Kasumi-1 (cell line): ENCODE results near the gene CDR2.
A peak's percentile ranks its signal among the peaks of the same experiment; 100 is the strongest.
"Not testable (repeated sequence)": the region's sequence is repeated elsewhere in the genome, so short reads cannot be mapped to it uniquely, and the experiment has no call there.

ENCODE experiments used
- DNase-seq, 2 experiments: peaks; one replicate each; lab custom pipeline; 2025; lab: John Stamatoyannopoulos, UW

The CDR2 gene

GRCh38 chr16:22374311-22375116 is at the start of gene CDR2:
Gene CDR2 (minus strand): TSS chr16:22374619. CDS start chr16:22374309, 310 bp downstream.
- DNase-seq, result peak; percentile 82 to 83

GRCh38 chr16:22423716-22424115 is 49.3 kb upstream of the CDR2 start:
- DNase-seq, result no peak

- DNase-seq, result no peak
Observed at GRCh38 chr16:22421136-22421535, 46.7 kb upstream of the CDR2 start.

DNA sequence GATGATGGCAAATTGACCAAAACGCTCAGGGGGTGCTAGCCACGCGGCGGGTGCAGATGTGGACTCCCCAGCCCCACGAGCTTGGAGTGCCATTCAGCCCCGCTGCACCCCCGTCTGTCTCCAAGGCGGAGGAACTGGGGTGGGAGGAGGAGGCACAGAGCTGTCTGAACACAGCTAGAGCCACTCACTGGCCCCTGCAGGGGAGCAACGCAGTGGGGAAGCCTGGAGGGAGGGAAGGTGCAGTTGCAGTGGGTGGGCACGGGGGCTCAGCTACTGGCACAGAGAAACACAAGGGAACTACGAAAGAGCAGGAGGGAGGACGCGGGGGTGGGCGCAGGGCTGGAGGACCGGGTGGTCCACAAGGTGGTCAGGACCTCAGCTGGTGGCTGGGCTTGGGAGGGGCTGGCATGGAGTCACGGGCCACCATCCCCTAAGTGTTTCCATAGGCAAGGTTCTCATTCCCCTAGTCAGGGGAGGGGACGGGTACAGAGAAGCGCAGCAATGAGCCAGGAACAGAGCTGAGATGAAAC is 46.3 kb upstream of the CDR2 start:
- no peak for DNase-seq

DNA sequence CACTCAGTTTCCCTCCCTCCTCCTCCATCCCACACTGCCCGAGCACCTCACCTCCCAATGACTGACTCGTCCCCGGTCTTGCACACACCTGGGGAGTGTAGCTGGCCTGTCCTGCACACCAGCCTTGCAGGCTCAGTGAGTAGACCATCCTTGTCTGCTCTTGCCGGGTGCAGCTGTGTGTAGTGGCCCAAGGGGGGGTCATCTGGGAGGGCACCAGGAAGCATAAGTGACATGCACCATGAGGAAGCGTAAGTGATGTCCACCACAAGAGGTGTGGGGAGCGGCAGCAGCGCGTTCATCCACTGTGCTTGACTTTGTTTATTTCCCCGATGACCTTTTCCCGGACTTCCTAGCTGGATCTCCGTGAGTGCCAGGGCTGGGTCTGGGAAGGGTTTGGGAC is 45.5 kb upstream of the CDR2 start:
- DNase-seq, result no peak

DNA sequence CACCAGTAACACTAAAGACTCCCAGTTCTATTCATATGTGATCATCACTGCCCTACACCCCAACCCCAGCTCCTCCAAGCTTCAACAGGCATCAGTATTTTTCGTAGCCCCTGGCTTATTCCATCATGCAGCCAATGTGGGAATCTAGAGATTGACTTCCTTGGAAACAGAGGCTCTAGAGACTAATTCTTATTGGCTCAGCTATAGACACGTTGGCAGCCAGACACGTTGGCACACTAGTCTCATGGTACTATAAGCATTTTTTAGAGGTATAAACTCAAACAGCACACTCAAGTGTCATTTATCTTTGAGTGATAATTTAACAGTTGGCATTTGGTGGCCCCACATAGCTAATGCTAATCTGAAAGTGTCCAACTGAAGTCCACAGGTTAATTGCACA is 44.4 kb upstream of the CDR2 start:
- DNase-seq, result no peak

- DNase-seq, result not testable (repeated sequence)
Observed at GRCh38 chr16:22417798-22418197, 43.4 kb upstream of the CDR2 start.

GRCh38 chr16:22417019-22417418 is 42.6 kb upstream of the CDR2 start:
- no peak for DNase-seq

GRCh38 chr16:22413819-22414218 is 39.4 kb upstream of the CDR2 start:
- no peak for DNase-seq

- DNase-seq, result no peak
Observed at GRCh38 chr16:22407486-22407885, 33.1 kb upstream of the CDR2 start.

- DNase-seq, result no peak
Observed at GRCh38 chr16:22402191-22402590, 27.8 kb upstream of the CDR2 start.

GRCh38 chr16:22400900-22401299 is 26.5 kb upstream of the CDR2 start:
- peak; percentile 17 to 31 for DNase-seq

DNA sequence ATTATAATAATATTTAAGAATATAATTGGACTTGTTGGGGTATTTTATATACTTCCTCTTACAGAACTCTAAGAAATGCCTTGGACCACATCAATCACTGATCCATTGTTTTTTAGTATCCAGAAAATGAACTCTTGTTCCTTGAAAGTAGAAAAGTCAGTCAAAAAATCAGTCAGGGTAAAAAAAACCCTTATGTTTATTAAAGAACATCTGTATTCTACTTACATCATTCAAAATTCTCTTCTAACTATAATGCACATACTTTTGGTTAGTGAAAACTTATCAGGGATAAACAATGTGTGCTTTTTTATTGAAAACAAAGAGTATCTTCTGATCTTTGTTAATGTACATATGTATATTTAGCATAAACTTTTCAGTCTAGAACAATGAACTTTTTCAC is 23.5 kb upstream of the CDR2 start:
- no peak for DNase-seq

DNA sequence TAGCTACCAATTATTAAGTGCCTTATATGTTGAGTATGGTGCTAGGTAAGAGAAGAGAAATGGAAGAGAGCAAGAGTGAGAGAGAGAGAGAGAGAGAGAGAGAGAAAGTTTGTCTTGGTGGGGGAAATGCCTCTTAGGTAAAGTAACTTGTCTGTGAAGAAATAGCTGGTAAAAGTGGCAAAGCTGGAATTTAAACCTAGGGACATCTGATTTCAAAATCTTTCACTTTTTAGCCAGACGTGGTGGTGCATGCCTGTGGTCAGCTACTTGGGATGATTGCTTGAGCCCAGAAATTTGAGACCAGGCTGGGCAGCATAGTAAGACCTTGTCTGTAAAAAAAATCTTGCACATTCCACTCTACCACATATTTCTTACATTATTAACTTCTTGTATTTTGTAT is 23.0 kb upstream of the CDR2 start:
- DNase-seq, result no peak

DNA sequence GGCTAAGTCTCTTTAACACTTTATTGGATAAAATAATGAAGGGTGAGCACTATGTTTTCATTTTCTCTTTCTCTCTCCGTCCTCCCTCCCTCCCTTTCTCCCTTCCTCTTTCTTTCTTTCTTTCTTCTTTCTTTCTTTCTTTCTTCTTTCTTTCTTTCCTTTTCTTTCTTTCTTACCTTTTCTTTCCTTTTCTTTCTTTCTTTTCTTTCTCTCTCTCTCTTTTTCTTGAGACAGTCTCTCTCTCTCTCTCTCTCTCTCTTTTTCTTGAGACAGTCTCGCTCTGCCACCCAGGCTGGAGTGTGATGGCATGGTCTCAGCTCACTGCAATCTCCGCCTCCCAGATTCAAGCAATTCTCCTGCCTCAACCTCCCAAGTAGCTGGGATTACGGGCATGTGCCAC is 21.5 kb upstream of the CDR2 start:
- no peak for DNase-seq

DNA sequence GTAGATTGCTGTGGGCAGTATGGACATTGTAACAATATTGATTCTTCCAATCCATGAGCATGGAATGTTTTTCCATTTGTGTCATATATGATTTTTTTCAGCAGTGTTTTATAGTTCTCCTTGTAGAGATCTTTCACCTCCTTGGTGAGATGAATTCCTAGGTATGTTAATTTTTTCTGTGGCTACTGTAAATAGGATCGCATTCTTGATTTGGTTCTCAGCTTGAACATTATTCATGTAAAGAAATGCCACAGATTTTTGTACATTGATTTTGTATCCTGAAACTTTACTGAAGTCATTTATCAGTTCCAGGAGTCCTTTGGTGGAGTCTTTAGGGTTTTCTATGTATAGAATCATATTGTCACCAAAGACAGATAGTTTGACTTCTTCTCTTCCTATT is 19.7 kb upstream of the CDR2 start:
- no peak for DNase-seq

DNA sequence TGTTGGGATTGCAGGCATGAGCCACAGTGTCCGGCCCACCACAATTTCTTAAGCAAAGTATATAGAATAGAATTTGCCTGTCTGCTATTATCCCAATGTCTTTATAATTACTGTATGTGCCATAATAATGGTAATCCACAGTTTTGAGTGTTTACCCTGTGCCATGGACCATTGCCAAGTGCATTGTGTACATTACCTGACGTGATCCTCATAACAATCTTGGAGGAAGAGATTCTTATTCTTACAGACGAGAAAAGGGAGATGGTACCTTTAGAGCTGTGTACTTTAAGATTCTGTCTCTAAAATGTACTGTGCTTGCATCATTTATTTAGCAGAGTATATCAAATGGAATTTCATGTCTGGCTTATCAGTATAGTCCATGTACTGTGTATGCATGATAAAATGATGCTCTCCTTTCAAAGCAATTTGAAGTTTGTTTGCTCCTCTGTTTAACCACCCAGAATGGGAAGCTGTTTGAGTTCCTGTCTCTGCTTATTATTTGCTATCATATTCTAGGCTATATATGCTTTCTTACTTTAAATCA is 13.8 kb upstream of the CDR2 start:
- no peak for DNase-seq

DNA sequence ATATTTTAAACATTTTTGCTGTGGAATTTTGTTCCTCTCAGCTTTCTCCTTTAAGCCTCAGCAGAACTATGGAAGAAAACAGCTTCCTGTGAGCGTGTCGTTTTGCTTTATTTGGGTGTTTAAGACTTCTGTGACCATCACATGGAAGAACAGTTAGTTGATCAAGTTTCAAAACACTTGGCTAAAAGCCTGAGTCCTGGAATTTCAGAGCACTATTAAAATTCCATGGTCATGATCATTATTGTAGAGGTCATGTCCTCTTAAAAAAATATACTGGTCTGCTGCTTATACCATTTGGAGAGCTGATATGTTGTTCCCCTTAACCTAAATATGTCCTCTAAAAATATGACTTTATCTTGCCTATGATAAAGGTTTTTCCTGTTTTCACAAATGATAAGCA is 12.6 kb upstream of the CDR2 start:
- DNase-seq, result no peak

GRCh38 chr16:22385196-22385595 is 10.8 kb upstream of the CDR2 start:
- no peak for DNase-seq

DNA sequence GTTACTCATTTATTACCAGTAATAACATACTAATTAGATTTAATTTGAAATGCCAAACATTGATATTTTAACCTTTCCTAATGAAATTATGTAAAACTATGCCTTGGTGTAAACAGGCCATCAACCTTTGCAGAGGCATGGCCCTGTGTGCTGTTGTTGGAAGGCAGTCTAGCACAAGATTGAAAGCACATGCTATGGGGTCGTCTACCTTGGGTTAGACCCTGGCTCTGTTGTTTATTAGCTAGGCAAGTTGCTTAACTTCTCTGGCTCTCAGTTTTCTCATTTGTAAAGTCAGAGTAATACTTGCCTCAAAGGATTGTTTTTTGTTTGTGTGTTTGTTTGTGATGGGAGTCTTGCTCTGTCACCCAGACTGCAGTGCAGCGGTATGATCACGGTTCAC is 9.4 kb upstream of the CDR2 start:
- DNase-seq, result no peak

DNA sequence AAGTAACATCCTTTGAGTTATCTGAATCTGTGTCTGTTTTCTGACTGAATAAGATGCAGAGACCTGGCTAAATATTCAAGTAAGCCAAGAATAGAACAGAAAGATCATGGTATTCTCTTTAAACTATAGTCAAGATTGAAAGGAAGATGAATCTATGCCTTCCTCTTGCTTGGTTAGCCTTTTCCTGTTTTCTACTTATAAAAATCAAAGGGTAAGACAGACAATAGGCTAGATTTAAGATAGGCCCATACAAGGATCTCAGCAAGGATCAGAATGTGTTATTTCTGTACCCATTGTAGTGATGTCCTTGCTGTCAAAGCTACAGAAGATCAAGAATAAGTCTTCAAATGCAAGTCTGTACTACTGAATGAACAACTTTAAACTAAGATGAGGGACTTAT is 7.0 kb upstream of the CDR2 start:
- DNase-seq, result no peak

DNA sequence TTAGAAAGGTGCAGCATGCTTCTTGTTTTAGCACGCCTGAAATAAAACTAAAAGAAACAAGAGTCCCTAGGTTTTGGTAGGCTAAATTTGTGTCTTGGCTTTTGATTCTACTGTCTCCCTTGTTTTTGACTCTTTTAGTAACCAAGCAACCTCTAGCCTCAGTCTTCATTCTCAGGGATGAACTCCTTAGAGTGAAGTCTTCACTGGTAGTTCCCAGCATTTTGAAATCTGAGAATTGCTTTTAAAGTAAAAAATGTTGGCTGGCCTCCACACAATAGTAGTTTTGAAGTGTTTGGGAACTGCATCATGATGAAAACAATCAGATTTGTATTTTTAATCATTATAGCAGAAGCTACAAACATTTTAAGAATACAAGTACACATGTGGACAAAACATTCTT is 6.1 kb upstream of the CDR2 start:
- DNase-seq, result no peak

DNA sequence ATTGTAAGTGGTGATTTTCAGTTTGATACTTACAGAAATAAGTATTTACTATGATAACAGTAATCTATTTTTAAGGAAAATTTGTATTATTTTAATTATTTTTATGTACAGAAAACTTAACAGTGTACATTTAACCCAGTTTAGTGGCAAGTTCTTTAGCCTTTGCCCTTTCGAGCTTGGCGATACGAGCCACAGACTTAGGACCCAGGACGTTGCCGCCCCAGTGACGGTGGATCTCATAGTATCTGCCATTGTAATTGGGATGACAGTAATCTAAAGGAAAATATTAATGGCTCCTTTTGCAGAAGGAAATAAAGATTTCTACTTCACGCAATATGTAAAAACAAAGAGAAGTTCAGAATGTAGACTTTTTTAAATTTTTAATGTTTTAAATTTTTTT is 5.2 kb upstream of the CDR2 start:
- DNase-seq, result no peak
